SU-DHL-6 (cell line): ENCODE measurements around the gene SOCS6.
"Not testable (repeated sequence)": the region's sequence is repeated elsewhere in the genome, so short reads cannot be mapped to it uniquely, and the experiment has no call there.

Experiments used
- H2AFZ ChIP-seq: fragments of 200-600 bp; sonication (generic); 2 replicates; pipeline ENCODE4 v1.6.1; 2014; ENCODE audit warnings: low read depth, mild to moderate bottlenecking, moderate library complexity, mixed read lengths, antibody characterized with exemption, low read length; ENCODE audit not compliant: severe bottlenecking
- H3F3A ChIP-seq: fragments of 200-600 bp; shearing (Covaris generic); 2 replicates; pipeline ENCODE4 v1.6.0; 2016; ENCODE audit warnings: antibody characterized with exemption, mild to moderate bottlenecking; ENCODE audit not compliant: insufficient read depth
- H3K27ac ChIP-seq: fragments of 200-600 bp; sonication (generic); 2 replicates; pipeline ENCODE4 v1.5.1; 2016; ENCODE audit warnings: low read depth, mild to moderate bottlenecking, low read length, moderate library complexity, mixed read lengths
- H3K27me3 ChIP-seq: fragments of 200-600 bp; sonication (generic), shearing (Covaris generic); 2 replicates; pipeline ENCODE4 v1.6.0; 2014; ENCODE audit warnings: mild to moderate bottlenecking, low read length
- H3K36me3 ChIP-seq: fragments of 200-600 bp; sonication (generic); 2 replicates; pipeline ENCODE4 v1.6.1; 2014; ENCODE audit warnings: mild to moderate bottlenecking, low read length, mixed read lengths
- H3K4me2 ChIP-seq: fragments of 300-600, 200-600 bp; shearing (Covaris generic), sonication (generic); 2 replicates; pipeline ENCODE4 v1.6.0; 2014; ENCODE audit warnings: low read length, low read depth, mild to moderate bottlenecking; ENCODE audit not compliant: poor library complexity, severe bottlenecking
- H3K4me3 ChIP-seq: fragments of 200-600 bp; sonication (generic); 2 replicates; pipeline ENCODE4 v1.5.1; 2014; ENCODE audit warnings: antibody characterized with exemption, low read length, mild to moderate bottlenecking, mixed read lengths; ENCODE audit not compliant: insufficient read depth, poor library complexity, severe bottlenecking
- H3K79me2 ChIP-seq: fragments of 200-600 bp; sonication (generic); 2 replicates; pipeline ENCODE4 v1.6.1; 2014; ENCODE audit warnings: mild to moderate bottlenecking, low read length, moderate library complexity; ENCODE audit not compliant: insufficient read depth
- H3K9ac ChIP-seq: fragments of 200-600 bp; sonication (generic); 2 replicates; pipeline ENCODE4 v1.7.0; 2014; ENCODE audit warnings: mild to moderate bottlenecking, low read length
- H3K9me2 ChIP-seq: fragments of 200-600 bp; sonication (generic); replicated peaks from 2 replicates; pipeline ENCODE4 v1.6.1; 2014; ENCODE audit warnings: low read length; ENCODE audit not compliant: insufficient read depth
- H3K9me3 ChIP-seq: fragments of 200-600 bp; sonication (generic); 2 replicates; pipeline ENCODE4 v1.6.1; 2014; ENCODE audit warnings: low read length, mixed read lengths; ENCODE audit not compliant: insufficient read depth
- H4K20me1 ChIP-seq: fragments of 200-600 bp; sonication (generic); 2 replicates; pipeline ENCODE4 v1.6.1; 2014; ENCODE audit warnings: low read depth, mild to moderate bottlenecking, antibody characterized with exemption, low read length, moderate library complexity, mixed read lengths
- CTCF ChIP-seq: fragments of 200-600 bp; sonication (generic); IDR thresholded peaks from one replicate; pipeline ENCODE4 v1.5.1; 2017; ENCODE audit warnings: antibody characterized with exemption, mild to moderate bottlenecking, low read length, moderate library complexity; ENCODE audit not compliant: insufficient read depth, poor library complexity, severe bottlenecking
- EZH2phosphoT487 ChIP-seq: fragments of 200-600 bp; sonication (generic), shearing (Covaris generic); conservative IDR thresholded peaks from 2 replicates; pipeline ENCODE4 v1.6.1; 2018; ENCODE audit warnings: mild to moderate bottlenecking, antibody characterized with exemption, low read length, moderate library complexity, mixed read lengths

The SOCS6 gene

GRCh38 chr18:70354771-70355170 lies 65.9 kb downstream of the SOCS6 start:
- Histone ChIP-seq H3K9ac (no peak overlapping the region), H2AFZ (no peak overlapping the region), H3K4me2 (no peak overlapping the region), H3K9me2 (no peaks in the 10 kb centered on the region), H3K9me3 (no peaks in the 10 kb centered on the region), H3K79me2 (no peaks in the 10 kb centered on the region), H4K20me1 (no peaks in the 10 kb centered on the region), H3K27ac (no peak overlapping the region), H3K4me3 (no peak overlapping the region), H3K36me3 (no peaks in the 10 kb centered on the region), H3F3A (no peaks in the 10 kb centered on the region), H3K27me3 (no peaks in the 10 kb centered on the region)
- TF ChIP-seq CTCF: no peak
- TF ChIP-seq EZH2phosphoT487: no peak

- H3K9me3 ChIP-seq: no peaks in the 10 kb centered on the region
- no peaks in the 10 kb centered on the region for H3K79me2 ChIP-seq
- TF ChIP-seq CTCF (no peak), EZH2phosphoT487 (no peak)
- H3K9ac ChIP-seq: no peak overlapping the region
- H3K27me3 ChIP-seq: no peaks in the 10 kb centered on the region
- H3K4me2 ChIP-seq: no peak overlapping the region
- no peaks in the 10 kb centered on the region for H3K36me3 ChIP-seq
- H3K9me2 ChIP-seq: no peaks in the 10 kb centered on the region
- no peaks in the 10 kb centered on the region for H3F3A ChIP-seq
- H2AFZ ChIP-seq: no peak overlapping the region
- H3K4me3 ChIP-seq: no peak overlapping the region
- no peaks in the 10 kb centered on the region for H4K20me1 ChIP-seq
- H3K27ac ChIP-seq: no peak overlapping the region
These were observed 67.0 kb downstream of the SOCS6 start for GRCh38 chr18:70355620-70356385.

GRCh38 chr18:70358105-70358406 lies 69.2 kb downstream of the SOCS6 start:
- not testable (repeated sequence) for H3K79me2 ChIP-seq, H4K20me1 ChIP-seq, H3K27me3 ChIP-seq, H3K27ac ChIP-seq, H3K4me3 ChIP-seq, H3K9ac ChIP-seq, H2AFZ ChIP-seq, H3K36me3 ChIP-seq, H3K9me2 ChIP-seq, H3K4me2 ChIP-seq, H3K9me3 ChIP-seq, H3F3A ChIP-seq

GRCh38 chr18:70359071-70359470 lies 70.2 kb downstream of the SOCS6 start:
- H3K27me3 ChIP-seq: no peaks in the 10 kb centered on the region
- no peak overlapping the region for H3K4me3 ChIP-seq
- no peak overlapping the region for H3K27ac ChIP-seq
- H3K9me3 ChIP-seq: no peaks in the 10 kb centered on the region
- no peaks in the 10 kb centered on the region for H3F3A ChIP-seq
- H3K9me2 ChIP-seq: no peaks in the 10 kb centered on the region
- H3K4me2 ChIP-seq: no peak overlapping the region
- H4K20me1 ChIP-seq: no peaks in the 10 kb centered on the region
- H2AFZ ChIP-seq: no peak overlapping the region
- no peaks in the 10 kb centered on the region for H3K79me2 ChIP-seq
- H3K36me3 ChIP-seq: no peaks in the 10 kb centered on the region
- no peak overlapping the region for H3K9ac ChIP-seq
- TF ChIP-seq EZH2phosphoT487 (no peak), CTCF (no peak)
